Adrenal gland (tissue), 5 donors: Measurements from ENCODE around the gene DEUP1.

Source experiments
- POLR2A ChIP-seq, 2 donors: fragments of 450-650 bp; IDR thresholded peaks; one replicate each; pipeline ENCODE4 v1.6.1; 2017; ENCODE audit warnings: antibody characterized with exemption in 2 of 2, mild to moderate bottlenecking in 2 of 2, moderate library complexity in 1 of 2
- TF ChIP-seq, protein P1 (sequence below), 6 experiments: fragments of 450-650 bp in 4 of 6; fragments of 200-600 bp in 2 of 6; sonication (generic) in 1 of 6; IDR thresholded peaks; 1 replicate in 5 of 6; 2 replicates in 1 of 6; pipeline versions ENCODE4 v1.5.1 to v1.8.0; 2016 to 2021; ENCODE audit warnings: antibody characterized with exemption in 6 of 6, mild to moderate bottlenecking in 2 of 6, moderate library complexity in 1 of 6
- donor health status: DM: no; HTN: no; CAD: no.

DNA sequence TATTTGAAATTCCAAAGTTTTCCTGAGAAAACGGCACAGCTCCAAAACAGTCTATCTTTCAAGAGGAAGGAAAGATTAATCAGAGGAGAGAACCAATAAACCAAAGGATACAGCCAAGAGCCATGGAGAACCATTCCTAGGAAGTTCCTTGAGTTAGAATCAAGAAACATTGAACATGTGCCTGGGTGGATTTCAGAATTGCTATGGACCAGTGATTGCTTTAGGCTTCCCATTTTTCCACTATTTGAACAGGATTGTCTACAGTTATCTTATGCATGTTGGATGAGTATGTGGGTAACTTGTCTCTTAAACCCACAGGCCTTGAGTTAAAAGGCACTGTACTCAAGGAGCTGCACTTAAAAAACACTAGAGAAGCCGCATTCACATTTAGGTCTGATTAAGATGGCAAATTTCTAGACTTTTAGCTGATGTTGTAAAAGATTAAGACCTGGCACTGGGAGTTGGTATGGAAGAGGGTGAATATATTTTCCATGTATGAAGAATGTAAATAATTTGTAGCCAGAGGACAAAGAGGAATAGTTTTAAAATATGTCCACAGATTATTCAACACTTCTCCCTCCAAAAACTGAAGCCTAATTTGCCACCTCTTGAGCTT is 11.2 kb upstream of the DEUP1 start:
- TF ChIP-seq, protein P1, sequence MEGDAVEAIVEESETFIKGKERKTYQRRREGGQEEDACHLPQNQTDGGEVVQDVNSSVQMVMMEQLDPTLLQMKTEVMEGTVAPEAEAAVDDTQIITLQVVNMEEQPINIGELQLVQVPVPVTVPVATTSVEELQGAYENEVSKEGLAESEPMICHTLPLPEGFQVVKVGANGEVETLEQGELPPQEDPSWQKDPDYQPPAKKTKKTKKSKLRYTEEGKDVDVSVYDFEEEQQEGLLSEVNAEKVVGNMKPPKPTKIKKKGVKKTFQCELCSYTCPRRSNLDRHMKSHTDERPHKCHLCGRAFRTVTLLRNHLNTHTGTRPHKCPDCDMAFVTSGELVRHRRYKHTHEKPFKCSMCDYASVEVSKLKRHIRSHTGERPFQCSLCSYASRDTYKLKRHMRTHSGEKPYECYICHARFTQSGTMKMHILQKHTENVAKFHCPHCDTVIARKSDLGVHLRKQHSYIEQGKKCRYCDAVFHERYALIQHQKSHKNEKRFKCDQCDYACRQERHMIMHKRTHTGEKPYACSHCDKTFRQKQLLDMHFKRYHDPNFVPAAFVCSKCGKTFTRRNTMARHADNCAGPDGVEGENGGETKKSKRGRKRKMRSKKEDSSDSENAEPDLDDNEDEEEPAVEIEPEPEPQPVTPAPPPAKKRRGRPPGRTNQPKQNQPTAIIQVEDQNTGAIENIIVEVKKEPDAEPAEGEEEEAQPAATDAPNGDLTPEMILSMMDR (IDR thresholded peaks at IDR 0.05): no peak
- TF ChIP-seq POLR2A (IDR thresholded peaks at IDR 0.05): no peak
